Naive B cell (primary cell): Measurements from ENCODE around the gene RMRP. TPM values are rescaled to one million over a fixed set of nuclear protein-coding genes. Genes with fewer than 3 reads are reported as not detected.
"Not testable (repeated sequence)": the region's sequence is repeated elsewhere in the genome, so short reads cannot be mapped to it uniquely, and the experiment has no call there.

Experiments used
- ATAC-seq, 2 donors: fragments of 150-1000 bp; cut with Tn5 transposase; 2 replicates each; pipeline ENCODE4 v1.10.0; 2021; ENCODE audit warnings: low read depth in 2 of 2, mild to moderate bottlenecking in 2 of 2, moderate library complexity in 2 of 2
- DNase-seq: peaks from one replicate; pipeline ENCODE4 v3.0.0; 2022
- H3K27ac Mint-ChIP-seq, 6 donors: one replicate each; pipeline ENCODE4 v1.8.0; 2020 to 2022; ENCODE audit warnings: mild to moderate bottlenecking in 6 of 6, mixed read lengths in 6 of 6, moderate library complexity in 5 of 6, inconsistent platforms in 2 of 6
- H3K27me3 Mint-ChIP-seq, 3 donors: one replicate each; pipeline ENCODE4 v1.8.0; 2021 to 2022; ENCODE audit warnings: mixed read lengths in 3 of 3, mild to moderate bottlenecking in 1 of 3
- H3K36me3 Mint-ChIP-seq, 2 donors: one replicate each; pipeline ENCODE4 v1.8.0; 2020 to 2022; ENCODE audit warnings: mixed read lengths in 2 of 2, inconsistent platforms in 1 of 2, mild to moderate bottlenecking in 1 of 2
- H3K4me1 Mint-ChIP-seq, 3 donors: one replicate each; pipeline ENCODE4 v1.8.0; 2020 to 2022; ENCODE audit warnings: mixed read lengths in 3 of 3, inconsistent platforms in 1 of 3, mild to moderate bottlenecking in 1 of 3, moderate library complexity in 1 of 3
- H3K4me3 Mint-ChIP-seq, 8 donors: one replicate each; pipeline ENCODE4 v1.8.0; 2020 to 2022; ENCODE audit warnings: mild to moderate bottlenecking in 8 of 8, mixed read lengths in 8 of 8, moderate library complexity in 8 of 8, inconsistent platforms in 2 of 8
- H3K9me3 Mint-ChIP-seq, 7 donors: one replicate each; pipeline ENCODE4 v1.8.0; 2020 to 2022; ENCODE audit warnings: mixed read lengths in 7 of 7, mild to moderate bottlenecking in 5 of 7, inconsistent platforms in 2 of 7, moderate library complexity in 1 of 7
- polyA plus RNA-seq, 6 donors: library from polyadenylated mRNA; unstranded; fragments of 300-500 nt; fragmentation: Illumina TruSeq; gene quantifications; one replicate each; pipeline ENCODE4 v1.2.3, GENCODE V29; 2021; ENCODE audit warnings: low read depth in 6 of 6

RMRP gene
- polyA plus RNA-seq, 6 donors from 2014 or later, result 41.0 to 72.3 (median 56.5) TPM; not detected in 2

DNA sequence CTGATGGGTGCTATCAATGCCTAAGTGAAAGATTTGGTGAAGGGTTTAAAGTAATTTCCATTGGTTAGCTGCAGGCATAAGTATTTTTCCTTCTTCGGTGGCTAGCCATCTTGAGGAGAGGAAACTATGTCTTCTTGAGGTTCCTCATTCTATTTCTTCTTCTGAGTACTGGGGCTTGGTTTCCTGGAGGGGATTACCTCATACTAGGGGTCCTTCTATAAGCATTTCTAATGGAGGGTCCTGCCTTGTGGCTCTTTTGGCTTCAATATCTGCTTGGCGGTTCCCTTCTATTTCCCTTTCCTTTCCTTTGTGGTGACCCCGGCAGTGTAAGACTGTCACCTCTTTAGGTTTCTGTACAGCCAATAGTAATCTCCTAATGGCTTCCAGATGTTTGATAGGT is 16.3 kb downstream of the RMRP start:
- H3K9me3 Mint-ChIP-seq, H3K36me3 Mint-ChIP-seq, H3K27me3 Mint-ChIP-seq, DNase-seq, ATAC-seq: not testable (repeated sequence)
- peaks cover 57 to 94% (median 81%) of the 10 kb centered on the region in 3 donors for H3K4me1 Mint-ChIP-seq
- peak overlapping the region; percentile 44 to 83 (median 67) for H3K4me3 Mint-ChIP-seq
- H3K27ac Mint-ChIP-seq, result peak overlapping the region; percentile 74 to 93 (median 90)

- not testable (repeated sequence) for H3K9me3 Mint-ChIP-seq, H3K27me3 Mint-ChIP-seq, H3K36me3 Mint-ChIP-seq, DNase-seq, ATAC-seq
- H3K4me1 Mint-ChIP-seq, result peaks cover 61 to 97% (median 83%) of the 10 kb centered on the region in 3 donors
- peak overlapping the region; percentile 30 to 85 (median 72) for H3K4me3 Mint-ChIP-seq
- peak overlapping the region in 5 of 6 donors; percentile 82 to 96 (median 92) for H3K27ac Mint-ChIP-seq
Measured at GRCh38 chr9:35640431-35640830, 17.4 kb downstream of the RMRP start.

DNA sequence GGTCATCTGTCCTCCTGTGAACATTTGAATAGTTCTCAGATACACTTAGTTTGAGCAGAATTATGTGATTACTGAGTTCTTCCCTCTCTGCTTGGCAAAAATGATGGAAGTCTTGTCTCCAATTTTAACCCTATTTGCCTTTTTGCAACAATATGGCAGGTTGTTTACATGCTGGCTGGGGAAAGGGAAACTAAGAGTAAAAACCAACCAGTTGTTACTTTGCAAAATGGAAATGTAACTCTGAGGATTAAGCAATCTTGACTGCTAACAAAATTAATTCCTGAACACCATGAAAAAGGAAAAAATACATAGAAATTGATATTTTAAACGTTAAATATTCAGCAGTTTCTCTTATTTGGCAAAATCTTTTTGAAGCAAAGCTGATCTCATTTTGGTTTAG is 18.2 kb downstream of the RMRP start:
- H3K4me1 Mint-ChIP-seq, result peaks cover 65 to 97% (median 83%) of the 10 kb centered on the region in 3 donors
- peaks cover 0 to 6% (median 0%) of the 10 kb centered on the region in 7 donors for H3K9me3 Mint-ChIP-seq
- H3K27ac Mint-ChIP-seq, result peak overlapping the region; percentile 90 to 98 (median 94)
- peaks cover 0 to 8% of the 10 kb centered on the region in 2 donors for H3K36me3 Mint-ChIP-seq
- DNase-seq, result no peak
- H3K4me3 Mint-ChIP-seq, result peak overlapping the region; percentile 55 to 88 (median 70)
- no peak for ATAC-seq
- H3K27me3 Mint-ChIP-seq, result no peaks in the 10 kb centered on the region

DNA sequence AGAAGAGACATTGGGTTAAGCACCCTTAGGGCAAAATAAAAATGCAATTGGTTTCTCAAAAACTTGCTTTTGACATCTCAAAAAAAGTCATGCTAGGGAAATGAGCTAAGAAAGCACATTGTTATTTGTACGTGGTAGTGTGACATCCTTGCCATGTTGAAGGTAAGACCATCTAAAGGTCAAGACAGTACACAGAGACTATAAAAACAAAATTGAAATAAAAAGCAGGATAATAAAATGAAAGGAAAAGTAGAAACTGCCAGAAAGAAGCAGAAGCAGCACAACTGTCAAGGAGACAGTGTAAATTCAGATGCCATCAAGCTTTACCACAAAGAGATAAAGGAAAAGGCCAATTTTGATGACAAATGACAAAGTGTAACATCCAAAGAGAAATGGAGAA is 18.6 kb downstream of the RMRP start:
- peak; percentile 20 for ATAC-seq
- Mint-ChIP-seq H3K4me1 (peaks cover 65 to 97% (median 83%) of the 10 kb centered on the region in 3 donors), H3K27ac (peak overlapping the region; percentile 90 to 98 (median 94)), H3K4me3 (peak overlapping the region; percentile 55 to 88 (median 70))
- DNase-seq, H3K9me3 Mint-ChIP-seq, H3K36me3 Mint-ChIP-seq, H3K27me3 Mint-ChIP-seq: not testable (repeated sequence)

DNA sequence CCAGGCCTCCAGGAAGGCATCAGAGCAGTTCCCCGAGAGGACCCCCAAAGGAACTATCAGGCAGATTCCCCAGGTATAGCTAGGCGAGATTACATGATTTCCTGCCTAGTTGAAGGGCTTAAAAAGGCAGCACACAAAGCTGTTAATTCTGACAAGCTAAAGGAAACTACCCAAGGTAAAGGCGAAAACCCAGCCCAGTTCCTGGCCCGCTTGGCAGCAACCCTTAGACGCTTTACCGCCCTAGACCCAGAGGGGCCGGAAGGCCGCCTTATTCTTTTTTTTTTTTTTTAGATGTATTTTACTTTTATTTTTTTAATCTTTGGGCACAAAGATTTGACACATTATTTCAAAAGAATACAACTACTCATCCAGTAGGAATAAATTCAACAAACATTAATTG is 19.1 kb downstream of the RMRP start:
- H3K36me3 Mint-ChIP-seq, H3K9me3 Mint-ChIP-seq, H3K27me3 Mint-ChIP-seq, DNase-seq: not testable (repeated sequence)
- ATAC-seq, result peak; percentile 20 to 23
- Mint-ChIP-seq H3K4me1 (peaks cover 68 to 98% (median 87%) of the 10 kb centered on the region in 3 donors), H3K27ac (peak overlapping the region; percentile 90 to 99 (median 95)), H3K4me3 (peak overlapping the region in 7 of 8 donors; percentile 45 to 88 (median 74))

DNA sequence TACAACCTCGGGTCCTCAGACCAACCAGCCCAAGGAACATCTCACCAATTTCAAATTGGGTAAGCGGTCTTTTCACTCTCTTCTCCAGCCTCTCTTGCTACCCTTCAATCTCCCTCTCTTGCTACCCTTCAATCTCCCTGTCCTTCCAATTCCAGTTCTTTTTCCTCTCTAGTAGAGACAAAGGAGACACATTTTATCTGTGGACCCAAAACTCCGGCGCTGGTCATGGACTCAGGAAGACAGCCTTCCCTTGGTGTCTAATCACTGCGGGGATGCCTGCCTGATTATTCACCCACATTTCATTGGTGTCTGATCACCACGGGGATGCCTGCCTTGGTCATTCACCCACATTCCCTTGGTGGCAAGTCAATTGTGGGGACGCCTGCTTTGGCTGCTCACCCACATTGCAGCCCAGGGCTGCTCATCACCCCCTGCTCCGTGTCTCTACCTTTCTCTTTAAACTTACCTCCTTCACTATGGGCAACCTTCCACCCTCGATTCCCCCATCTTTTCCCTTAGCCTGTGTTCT is 20.3 kb downstream of the RMRP start:
- H3K36me3 Mint-ChIP-seq, ATAC-seq, H3K27me3 Mint-ChIP-seq, H3K9me3 Mint-ChIP-seq, DNase-seq: not testable (repeated sequence)
- Mint-ChIP-seq H3K27ac (peak overlapping the region; percentile 90 to 99 (median 95)), H3K4me3 (peak overlapping the region; percentile 46 to 90 (median 77)), H3K4me1 (peaks cover 69 to 95% (median 83%) of the 10 kb centered on the region in 3 donors)

- not testable (repeated sequence) for H3K27me3 Mint-ChIP-seq, DNase-seq, H3K36me3 Mint-ChIP-seq, ATAC-seq, H3K9me3 Mint-ChIP-seq
- Mint-ChIP-seq H3K4me3 (peak overlapping the region; percentile 54 to 90 (median 76)), H3K4me1 (peaks cover 69 to 88% (median 84%) of the 10 kb centered on the region in 3 donors), H3K27ac (peak overlapping the region; percentile 90 to 99 (median 95))
Measured at GRCh38 chr9:35636877-35637246, 21.0 kb downstream of the RMRP start.

DNA sequence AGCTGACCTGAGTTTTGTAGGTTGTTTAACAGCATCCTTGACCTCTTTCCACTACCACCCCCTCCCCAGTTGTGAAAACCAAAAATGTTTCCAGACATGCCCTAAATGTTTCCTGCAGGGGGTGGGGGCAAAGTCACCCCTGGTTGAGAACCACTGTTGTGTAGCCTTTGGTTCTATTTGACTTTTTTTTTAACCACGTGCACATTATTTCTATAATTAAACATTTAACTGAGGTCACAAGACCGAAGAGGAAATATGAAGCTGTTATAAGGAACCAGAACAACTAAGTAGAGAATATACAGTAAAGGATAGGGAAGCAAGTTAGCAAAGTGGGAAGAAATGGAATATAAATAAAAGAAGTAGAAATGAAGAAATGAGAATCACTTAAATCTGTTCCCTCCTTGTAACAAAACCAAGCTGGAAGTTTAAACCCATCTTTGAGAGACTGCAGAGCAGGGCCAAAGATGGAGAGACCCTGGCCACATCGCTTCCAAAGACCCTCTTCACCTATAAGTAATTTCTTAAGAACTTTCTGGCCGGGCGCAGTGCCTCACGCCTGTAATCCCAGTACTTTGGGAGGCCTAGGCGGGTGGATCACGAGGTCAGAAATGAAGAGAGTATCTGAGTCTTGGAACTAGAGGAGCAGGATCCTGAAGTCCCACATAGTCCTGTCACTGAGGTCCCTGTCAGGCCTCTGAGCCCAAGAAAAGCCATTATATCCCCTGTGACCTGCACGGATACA is 21.5 kb downstream of the RMRP start:
- H3K27ac Mint-ChIP-seq, result peak overlapping the region; percentile 90 to 99 (median 95)
- peak overlapping the region; percentile 67 to 90 (median 76) for H3K4me3 Mint-ChIP-seq
- no peaks in the 10 kb centered on the region for H3K27me3 Mint-ChIP-seq
- peaks cover 0 to 6% (median 0%) of the 10 kb centered on the region in 7 donors for H3K9me3 Mint-ChIP-seq
- peak; percentile 78 to 83 for ATAC-seq
- peak; percentile 74 for DNase-seq
- peaks cover 64 to 83% (median 79%) of the 10 kb centered on the region in 3 donors for H3K4me1 Mint-ChIP-seq
- peaks cover 0 to 8% of the 10 kb centered on the region in 2 donors for H3K36me3 Mint-ChIP-seq

DNA sequence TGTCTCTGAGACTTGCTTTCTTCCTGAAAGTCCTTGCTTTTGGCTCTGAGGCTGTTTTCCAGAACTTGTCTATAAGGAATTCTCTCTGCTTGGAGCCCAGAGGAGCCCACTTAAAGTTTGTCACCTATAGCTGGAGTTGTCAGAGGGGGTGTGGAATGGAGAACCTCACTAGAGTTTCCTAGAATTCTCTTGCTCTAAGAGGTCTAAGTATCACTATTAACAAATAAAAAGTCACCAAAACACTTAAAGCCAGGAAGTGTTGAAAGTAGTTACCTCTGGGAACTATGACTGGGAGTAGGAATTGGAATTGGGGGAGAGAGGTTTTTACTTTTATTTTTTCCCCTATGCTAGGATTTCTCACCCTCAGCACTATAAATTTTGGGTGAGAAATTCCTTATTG is 22.1 kb downstream of the RMRP start:
- Mint-ChIP-seq H3K4me1 (peaks cover 60 to 77% (median 73%) of the 10 kb centered on the region in 3 donors), H3K9me3 (peaks cover 0 to 6% (median 0%) of the 10 kb centered on the region in 7 donors), H3K4me3 (peak overlapping the region; percentile 67 to 90 (median 76)), H3K36me3 (peaks cover 0 to 7% of the 10 kb centered on the region in 2 donors), H3K27me3 (no peaks in the 10 kb centered on the region), H3K27ac (peak overlapping the region; percentile 90 to 99 (median 95))
- DNase-seq (no peak), ATAC-seq (no peak)

GRCh38 chr9:35629597-35629996 is 28.2 kb downstream of the RMRP start:
- Mint-ChIP-seq H3K27me3 (no peaks in the 10 kb centered on the region), H3K27ac (peak overlapping the region in 3 of 6 donors; percentile 20 to 77 (median 36)), H3K36me3 (no peaks in the 10 kb centered on the region), H3K9me3 (no peaks in the 10 kb centered on the region), H3K4me3 (no peak overlapping the region), H3K4me1 (peaks cover 31 to 65% (median 50%) of the 10 kb centered on the region in 3 donors)
- DNase-seq, result no peak
- no peak for ATAC-seq

DNA sequence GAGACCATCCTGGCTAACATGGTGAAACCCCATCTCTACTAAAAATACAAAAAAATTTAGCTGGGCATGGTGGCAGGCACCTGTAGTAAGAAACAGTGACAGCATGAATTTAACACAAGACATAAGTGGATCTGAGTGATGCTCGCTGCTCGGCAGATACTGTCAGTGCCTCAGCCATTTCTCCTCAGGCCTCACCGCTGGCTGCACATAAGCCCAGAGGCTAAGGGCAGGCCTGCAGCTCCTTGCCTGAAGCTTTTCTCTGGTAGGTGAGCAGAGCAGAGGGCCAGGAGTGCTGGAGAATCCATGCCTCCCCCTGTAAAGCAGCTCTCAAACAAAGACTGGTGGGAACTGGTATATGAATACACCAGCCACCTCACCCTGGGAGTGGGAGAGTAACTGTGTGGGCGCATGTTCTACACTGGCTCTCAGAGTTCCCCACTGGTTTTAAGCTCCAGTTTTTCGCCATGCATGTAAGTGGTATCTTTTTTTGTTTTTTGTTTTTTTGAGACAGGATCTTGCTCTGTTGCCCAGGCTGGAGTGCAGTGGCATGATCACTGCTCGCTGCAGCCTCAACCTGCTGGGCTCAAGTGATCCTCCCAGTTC is 29.3 kb downstream of the RMRP start:
- peak overlapping the region in 1 of 6 donors; percentile 33 for H3K27ac Mint-ChIP-seq
- no peak overlapping the region for H3K4me3 Mint-ChIP-seq
- H3K9me3 Mint-ChIP-seq, result no peaks in the 10 kb centered on the region
- DNase-seq, result no peak
- ATAC-seq, result no peak
- H3K4me1 Mint-ChIP-seq, result peaks cover 21 to 59% (median 42%) of the 10 kb centered on the region in 3 donors
- H3K27me3 Mint-ChIP-seq, result no peaks in the 10 kb centered on the region
- H3K36me3 Mint-ChIP-seq, result no peaks in the 10 kb centered on the region

- Mint-ChIP-seq H3K9me3 (no peaks in the 10 kb centered on the region), H3K27ac (peak overlapping the region; percentile 12 to 80 (median 70)), H3K36me3 (no peaks in the 10 kb centered on the region), H3K4me3 (peak overlapping the region in 3 of 8 donors; percentile 9 to 76 (median 71)), H3K27me3 (no peaks in the 10 kb centered on the region), H3K4me1 (peaks cover 18 to 54% (median 38%) of the 10 kb centered on the region in 3 donors)
- ATAC-seq (peak in 1 of 2 donors; percentile 30), DNase-seq (no peak)
Measured at GRCh38 chr9:35627575-35627974, 30.2 kb downstream of the RMRP start.

DNA sequence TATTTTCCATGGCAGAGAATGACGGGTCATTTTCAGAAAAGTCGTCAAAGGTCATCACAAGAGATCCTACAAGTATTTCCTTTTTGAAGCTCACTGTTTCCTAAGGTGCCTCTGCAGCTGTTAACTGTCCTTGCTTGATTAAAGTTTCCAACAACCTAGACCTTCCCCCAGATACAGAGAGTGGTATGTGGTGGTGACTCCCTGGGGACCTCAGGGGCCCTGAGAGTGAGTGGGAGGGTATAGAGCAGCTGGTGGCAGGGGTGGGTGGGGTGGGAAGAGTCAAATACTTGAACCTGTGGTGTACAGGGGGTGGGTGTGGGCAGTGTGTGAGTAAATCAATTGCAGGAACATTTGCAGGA is 38.0 kb downstream of the RMRP start:
- H3K9me3 Mint-ChIP-seq, result peaks cover 0 to 2% (median 0%) of the 10 kb centered on the region in 7 donors
- peak overlapping the region; percentile 86 to 100 (median 98) for H3K4me3 Mint-ChIP-seq
- H3K4me1 Mint-ChIP-seq, result peaks cover 67 to 81% (median 78%) of the 10 kb centered on the region in 3 donors
- ATAC-seq, result peak; percentile 60 to 61
- DNase-seq, result no peak
- H3K27me3 Mint-ChIP-seq, result no peaks in the 10 kb centered on the region
- H3K36me3 Mint-ChIP-seq, result peaks cover 1 to 28% of the 10 kb centered on the region in 2 donors
- peak overlapping the region; percentile 93 to 99 (median 98) for H3K27ac Mint-ChIP-seq
